Measurements from ENCODE around the gene DHCR7.

- no peak for TF ChIP-seq SREBF2 (IDR thresholded peaks at IDR 0.05)
- no peak for TF ChIP-seq POLR2A (IDR thresholded peaks at IDR 0.05; ENCODE audit: low read length)
- TF ChIP-seq HOXB5 (CRISPR knock-in tag; IDR thresholded peaks at IDR 0.05): no peak
- TF ChIP-seq CTCF (IDR thresholded peaks at IDR 0.05): no peak
- no peak for TF ChIP-seq USF2 (IDR thresholded peaks at IDR 0.05)
- TF ChIP-seq REST (IDR thresholded peaks at IDR 0.05): no peak
- TF ChIP-seq SMC3 (IDR thresholded peaks at IDR 0.05): no peak
- TF ChIP-seq ZSCAN20 (CRISPR knock-in tag; IDR thresholded peaks at IDR 0.05): no peak
Measured at GRCh38 chr11:71446150-71446549, 2.0 kb downstream of the DHCR7 start.
